ENCODE data around the gene NBEA. TPM values are rescaled to one million over a fixed set of nuclear protein-coding genes. Genes with fewer than 3 reads are reported as not detected.

The NBEA gene
- total RNA-seq, 1 experiment from 2014 or later: 3.3 TPM

DNA sequence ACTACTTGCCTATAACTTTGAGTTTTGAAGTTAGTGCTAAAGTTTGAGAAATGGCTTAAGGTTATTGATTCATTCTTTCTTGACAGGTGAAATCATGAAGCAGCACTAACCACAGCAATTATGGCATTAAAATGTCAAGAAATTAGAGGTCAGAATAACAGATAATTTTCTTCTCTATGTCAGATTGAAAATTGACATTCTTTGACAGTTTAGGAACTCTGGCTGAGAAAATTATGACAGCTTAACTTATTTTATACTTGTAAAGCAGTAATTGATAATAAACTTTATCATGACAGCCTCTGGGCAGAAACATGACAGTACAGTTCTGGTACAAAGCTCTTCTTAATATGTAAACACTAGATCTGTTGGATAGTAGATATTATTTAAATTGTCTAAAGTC lies 689.6 kb downstream of the NBEA start:
- CTCF ChIA-PET: no interaction called here
- no TSS peak for BruUV-seq (replicated peaks)

DNA sequence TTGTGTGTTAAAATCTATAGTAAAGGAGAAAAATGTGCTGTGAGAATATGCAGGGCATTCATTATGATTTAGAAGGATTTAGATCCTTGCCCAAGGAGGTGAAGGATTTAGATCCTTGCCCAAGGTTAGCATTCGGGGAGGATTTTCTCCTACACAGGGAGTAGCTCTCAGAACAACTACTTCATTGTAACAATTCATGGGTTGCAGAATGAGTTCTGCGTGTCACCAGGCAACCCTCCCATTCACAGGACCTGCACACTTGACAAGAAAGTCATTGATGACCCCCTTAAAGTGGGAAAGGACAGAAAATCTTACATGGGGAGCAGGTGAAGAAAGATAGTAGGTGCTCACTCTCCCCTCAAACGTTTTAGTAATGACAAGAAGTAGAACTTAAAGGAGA lies 701.6 kb downstream of the NBEA start:
- DNase-seq (ENCODE audit: low read depth, low spot score) (no peak), ATAC-seq (no peak)
- Histone ChIP-seq H3K4me3 (ENCODE audit: low read depth in 2 of 2, low read length in 2 of 2) (no peak overlapping the region), H3K36me3 (ENCODE audit: control insufficient read depth, insufficient read depth, low read length) (no peaks in the 10 kb centered on the region), H3K4me1 (ENCODE audit: control insufficient read depth, insufficient read depth, low read length) (no peaks in the 10 kb centered on the region), H3K27ac (ENCODE audit: low read length) (no peak overlapping the region), H3K27me3 (ENCODE audit: control insufficient read depth, insufficient read depth, low read length) (no peaks in the 10 kb centered on the region), H3K9me3 (ENCODE audit: control insufficient read depth, insufficient read depth, low read depth, low read length) (no peaks in the 10 kb centered on the region)
- intact Hi-C loops (cut with micrococcal nuclease; ENCODE audit: unreplicated experiment) (no loop called here), in situ Hi-C loops (cut with HindIII; ENCODE audit: low pct_unique_long_range_greater_than_20kb, low sequenced_read_pairs) (no loop called here)
- ChIA-PET CTCF (no interaction called here), POLR2A (no interaction called here)
- TF ChIP-seq, protein P1, sequence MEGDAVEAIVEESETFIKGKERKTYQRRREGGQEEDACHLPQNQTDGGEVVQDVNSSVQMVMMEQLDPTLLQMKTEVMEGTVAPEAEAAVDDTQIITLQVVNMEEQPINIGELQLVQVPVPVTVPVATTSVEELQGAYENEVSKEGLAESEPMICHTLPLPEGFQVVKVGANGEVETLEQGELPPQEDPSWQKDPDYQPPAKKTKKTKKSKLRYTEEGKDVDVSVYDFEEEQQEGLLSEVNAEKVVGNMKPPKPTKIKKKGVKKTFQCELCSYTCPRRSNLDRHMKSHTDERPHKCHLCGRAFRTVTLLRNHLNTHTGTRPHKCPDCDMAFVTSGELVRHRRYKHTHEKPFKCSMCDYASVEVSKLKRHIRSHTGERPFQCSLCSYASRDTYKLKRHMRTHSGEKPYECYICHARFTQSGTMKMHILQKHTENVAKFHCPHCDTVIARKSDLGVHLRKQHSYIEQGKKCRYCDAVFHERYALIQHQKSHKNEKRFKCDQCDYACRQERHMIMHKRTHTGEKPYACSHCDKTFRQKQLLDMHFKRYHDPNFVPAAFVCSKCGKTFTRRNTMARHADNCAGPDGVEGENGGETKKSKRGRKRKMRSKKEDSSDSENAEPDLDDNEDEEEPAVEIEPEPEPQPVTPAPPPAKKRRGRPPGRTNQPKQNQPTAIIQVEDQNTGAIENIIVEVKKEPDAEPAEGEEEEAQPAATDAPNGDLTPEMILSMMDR (IDR thresholded peaks at IDR 0.05): no peak
- TF ChIP-seq POLR2AphosphoS5 (IDR thresholded peaks at IDR 0.05; ENCODE audit: low read depth, low read length): no peak
- no TSS peak for BruUV-seq (replicated peaks)

More for the DNA sequence above, 689.6 kb downstream of the NBEA start:
- no peak for TF ChIP-seq POLR2AphosphoS5 (IDR thresholded peaks at IDR 0.05; ENCODE audit: low read depth, low read length)
- TF ChIP-seq SIN3A (IDR thresholded peaks at IDR 0.05; ENCODE audit: borderline replicate concordance, insufficient read depth, low read depth, low read length): no peak
- no peak for TF ChIP-seq REST (IDR thresholded peaks at IDR 0.05; ENCODE audit: insufficient read depth in 1 of 2, low read depth in 2 of 2, low read length in 1 of 2)
- TF ChIP-seq TCF7L2 (IDR thresholded peaks at IDR 0.05; ENCODE audit: low read depth, low read length): no peak
- TF ChIP-seq, protein P1 (IDR thresholded peaks at IDR 0.05): no peak
- Histone ChIP-seq H3K27ac (ENCODE audit: low read length) (no peak overlapping the region), H3K4me1 (ENCODE audit: control insufficient read depth, insufficient read depth, low read length) (no peaks in the 10 kb centered on the region), H3K27me3 (ENCODE audit: control insufficient read depth, insufficient read depth, low read length) (no peaks in the 10 kb centered on the region), H3K4me3 (ENCODE audit: low read depth in 2 of 2, low read length in 2 of 2) (no peak overlapping the region), H3K36me3 (ENCODE audit: control insufficient read depth, insufficient read depth, low read length) (no peaks in the 10 kb centered on the region), H3K9me3 (ENCODE audit: control insufficient read depth, insufficient read depth, low read depth, low read length) (no peaks in the 10 kb centered on the region)
- no peak for DNase-seq (ENCODE audit: low read depth, low spot score)
- no peak for ATAC-seq
- intact Hi-C loops (cut with micrococcal nuclease; ENCODE audit: unreplicated experiment): loop anchor here (10.0 kb wide), 1 partner anchor 93 kb away; no protein-coding TSS in a partner anchor
- in situ Hi-C loops (cut with HindIII; ENCODE audit: low pct_unique_long_range_greater_than_20kb, low sequenced_read_pairs): no loop called here
- POLR2A ChIA-PET: no interaction called here
